HFFc6 (cell line): ENCODE results near the gene DUSP1. TPM values are rescaled to one million over a fixed set of nuclear protein-coding genes. Genes with fewer than 3 reads are reported as not detected.

Source experiments
- DNase-seq: peaks from one replicate; pipeline ENCODE4 v3.0.0-alpha.2; 2018
- H3K27ac Mint-ChIP-seq: 2 replicates; pipeline ENCODE4 v1.8.0; 2020; ENCODE audit warnings: mild to moderate bottlenecking, mixed read lengths
- H3K27me3 Mint-ChIP-seq: 2 replicates; pipeline ENCODE4 v1.8.0; 2021; ENCODE audit warnings: mild to moderate bottlenecking, moderate library complexity, mixed read lengths; ENCODE audit not compliant: insufficient read depth
- H3K36me3 Mint-ChIP-seq: 2 replicates; pipeline ENCODE4 v1.8.0; 2021; ENCODE audit warnings: low read depth, mixed read lengths
- H3K4me1 Mint-ChIP-seq: 2 replicates; pipeline ENCODE4 v1.8.0; 2020; ENCODE audit warnings: low read depth, mixed read lengths
- H3K4me3 Mint-ChIP-seq: 2 replicates; pipeline ENCODE4 v1.8.0; 2020; ENCODE audit warnings: mild to moderate bottlenecking, moderate library complexity, mixed read lengths
- H3K9me3 Mint-ChIP-seq: 2 replicates; pipeline ENCODE4 v1.8.0; 2020; ENCODE audit warnings: mild to moderate bottlenecking, mixed read lengths
- CTCF ChIP-seq: fragments of 200-600 bp; sonication (generic); IDR thresholded peaks from 2 replicates; pipeline ENCODE4 v1.5.0; 2021; ENCODE audit warnings: antibody characterized with exemption, mild to moderate bottlenecking
- total RNA-seq, 6 experiments: library from RNA; stranded (reverse); fragmentation: NEBNext Ultra II Directional; extraction: Animal tissue kit (Norgen Biotek cat#: 25700); gene quantifications; 2 replicates in 1 of 6; 3 replicates in 5 of 6; pipeline ENCODE4 v1.2.3, GENCODE V29; 2021

The DUSP1 gene
- total RNA-seq, 6 experiments from 2014 or later, result 213 to 319 (median 307) TPM

GRCh38 chr5:172753101-172753500 is 17.9 kb downstream of the DUSP1 start:
- no peak for TF ChIP-seq CTCF
- peaks cover 20% of the 10 kb centered on the region for H3K4me1 Mint-ChIP-seq
- no peaks in the 10 kb centered on the region; the same call in 1 of the 2 replicates for H3K9me3 Mint-ChIP-seq
- H3K27ac Mint-ChIP-seq, result no peak overlapping the region
- peaks cover 5% of the 10 kb centered on the region; the same call in 1 of the 2 replicates for H3K36me3 Mint-ChIP-seq
- H3K4me3 Mint-ChIP-seq, result no peak overlapping the region
- DNase-seq, result no peak
- peaks cover 6% of the 10 kb centered on the region for H3K27me3 Mint-ChIP-seq

GRCh38 chr5:172751761-172752510 is 19.1 kb downstream of the DUSP1 start:
- Mint-ChIP-seq H3K27me3 (peaks cover 6% of the 10 kb centered on the region), H3K4me1 (peaks cover 9% of the 10 kb centered on the region; the same call in 1 of the 2 replicates), H3K27ac (no peak overlapping the region), H3K9me3 (peaks cover 12% of the 10 kb centered on the region), H3K4me3 (no peak overlapping the region), H3K36me3 (peaks cover 13% of the 10 kb centered on the region)
- TF ChIP-seq CTCF, result no peak
- no peak for DNase-seq

GRCh38 chr5:172749881-172750633 is 20.9 kb downstream of the DUSP1 start:
- H3K36me3 Mint-ChIP-seq, result peaks cover 20% of the 10 kb centered on the region
- H3K9me3 Mint-ChIP-seq, result peaks cover 16% of the 10 kb centered on the region
- DNase-seq, result no peak
- no peak for TF ChIP-seq CTCF
- no peak overlapping the region for H3K27ac Mint-ChIP-seq
- peaks cover 6% of the 10 kb centered on the region for H3K27me3 Mint-ChIP-seq
- no peak overlapping the region for H3K4me3 Mint-ChIP-seq
- H3K4me1 Mint-ChIP-seq, result peaks cover 9% of the 10 kb centered on the region; the same call in 1 of the 2 replicates

GRCh38 chr5:172749076-172749475 is 21.9 kb downstream of the DUSP1 start:
- H3K36me3 Mint-ChIP-seq, result peaks cover 20% of the 10 kb centered on the region
- no peak for DNase-seq
- TF ChIP-seq CTCF, result no peak
- no peak overlapping the region for H3K27ac Mint-ChIP-seq
- no peak overlapping the region for H3K4me3 Mint-ChIP-seq
- peaks cover 6% of the 10 kb centered on the region for H3K27me3 Mint-ChIP-seq
- peaks cover 9% of the 10 kb centered on the region; the same call in 1 of the 2 replicates for H3K4me1 Mint-ChIP-seq
- H3K9me3 Mint-ChIP-seq, result peaks cover 16% of the 10 kb centered on the region

- DNase-seq, result no peak
- peaks cover 20% of the 10 kb centered on the region for H3K36me3 Mint-ChIP-seq
- H3K4me1 Mint-ChIP-seq, result peaks cover 9% of the 10 kb centered on the region; the same call in 1 of the 2 replicates
- H3K9me3 Mint-ChIP-seq, result peaks cover 16% of the 10 kb centered on the region
- no peak overlapping the region for H3K4me3 Mint-ChIP-seq
- TF ChIP-seq CTCF, result no peak
- H3K27ac Mint-ChIP-seq, result no peak overlapping the region
- H3K27me3 Mint-ChIP-seq, result peaks cover 6% of the 10 kb centered on the region
Measured at GRCh38 chr5:172748341-172748843, 22.6 kb downstream of the DUSP1 start.
